HepG2 (cell line): ENCODE measurements around the gene HNF1B. TPM values are rescaled to one million over a fixed set of nuclear protein-coding genes. Genes with fewer than 3 reads are reported as not detected.

Source experiments
- BCL3 ChIP-seq: sonication (generic); formaldehyde crosslinking; IDR thresholded peaks from 2 replicates; pipeline ENCODE4 v1.5.1; 2020; ENCODE audit warnings: mild to moderate bottlenecking, missing genetic modification reagents, moderate library complexity
- ESRRA ChIP-seq: sonication (generic); formaldehyde crosslinking; IDR thresholded peaks from 2 replicates; pipeline ENCODE4 v1.5.1; 2020; ENCODE audit warnings: mild to moderate bottlenecking, low read depth, missing genetic modification reagents
- HES4 ChIP-seq: sonication (generic); formaldehyde crosslinking; IDR thresholded peaks from 2 replicates; pipeline ENCODE4 v1.9.0; 2021; ENCODE audit warnings: mild to moderate bottlenecking, missing genetic modification reagents, borderline replicate concordance
- ISL2 ChIP-seq: sonication (generic); formaldehyde crosslinking; IDR thresholded peaks from 2 replicates; pipeline ENCODE4 v1.5.0; 2020; ENCODE audit warnings: missing genetic modification reagents
- JARID2 ChIP-seq: sonication (generic); formaldehyde crosslinking; IDR thresholded peaks from 2 replicates; pipeline ENCODE4 v1.8.1; 2023; ENCODE audit warnings: missing genetic modification reagents, inconsistent platforms; ENCODE audit not compliant: insufficient replicate concordance
- JDP2 ChIP-seq: sonication (generic); formaldehyde crosslinking; IDR thresholded peaks from 2 replicates; pipeline ENCODE4 v1.8.1; 2022; ENCODE audit warnings: missing genetic modification reagents, borderline replicate concordance
- MTA1 ChIP-seq: sonication (generic); formaldehyde crosslinking; IDR thresholded peaks from 2 replicates; pipeline ENCODE4 v1.4.0; 2020; ENCODE audit warnings: missing genetic modification reagents, mild to moderate bottlenecking, borderline replicate concordance
- NR2C2 ChIP-seq: sonication (generic); formaldehyde crosslinking; IDR thresholded peaks from 2 replicates; pipeline ENCODE4 v1.4.0; 2020; ENCODE audit warnings: missing genetic modification reagents, mild to moderate bottlenecking, moderate library complexity, borderline replicate concordance
- PHF20 ChIP-seq: sonication (generic); formaldehyde crosslinking; IDR thresholded peaks from 2 replicates; pipeline ENCODE4 v1.5.0; 2020; ENCODE audit warnings: mild to moderate bottlenecking, missing genetic modification reagents
- SOX6 ChIP-seq, 2 experiments: fragments of 450-650 bp in 1 of 2; sonication (generic) in 1 of 2; formaldehyde crosslinking in 1 of 2; IDR thresholded peaks; 2 replicates each; pipeline versions ENCODE4 v1.4.0 to v1.6.1; 2017 to 2020; ENCODE audit warnings: antibody characterized with exemption in 1 of 2, mild to moderate bottlenecking in 1 of 2, missing genetic modification reagents in 1 of 2
- TCF7 ChIP-seq: sonication (generic); IDR thresholded peaks from 2 replicates; pipeline ENCODE4 v1.6.1; 2016; ENCODE audit warnings: antibody characterized with exemption, low read depth
- ZKSCAN5 ChIP-seq: sonication (generic); formaldehyde crosslinking; IDR thresholded peaks from 2 replicates; pipeline ENCODE4 v1.5.1; 2020; ENCODE audit warnings: mild to moderate bottlenecking, missing genetic modification reagents
- ZNF430 ChIP-seq: sonication (generic); formaldehyde crosslinking; IDR thresholded peaks from 2 replicates; pipeline ENCODE4 v1.9.0; 2021; ENCODE audit warnings: mild to moderate bottlenecking, missing genetic modification reagents
- ZNF713 ChIP-seq: sonication (generic); formaldehyde crosslinking; IDR thresholded peaks from 2 replicates; pipeline ENCODE4 v1.4.0; 2020; ENCODE audit warnings: mild to moderate bottlenecking, missing genetic modification reagents
- ZNF781 ChIP-seq: sonication (generic); formaldehyde crosslinking; IDR thresholded peaks from 2 replicates; pipeline ENCODE4 v1.5.1; 2020; ENCODE audit warnings: borderline replicate concordance, mild to moderate bottlenecking, missing genetic modification reagents; ENCODE audit errors: not compliant biosample characterization
- polyA plus RNA-seq, 8 experiments: library from polyadenylated mRNA; depleted of rRNA in 3 of 8; stranded (reverse) in 7 of 8; unstranded in 1 of 8; fragments of >200 nt; fragmentation: Illumina TruSeq in 4 of 8; extraction: Trizol in 4 of 8; gene quantifications; 2 replicates each; pipeline versions ENCODE4 v1.2.1 to v1.2.3, GENCODE V29; 2011 to 2016; ENCODE audit warnings: low read depth in 4 of 8, missing spikeins in 1 of 8, mixed read lengths in 1 of 8; ENCODE audit not compliant: insufficient read depth in 1 of 8
- total RNA-seq, 5 experiments: library from RNA; depleted of rRNA; stranded (reverse); fragments of >200 nt; fragmentation: Illumina TruSeq; extraction: Trizol; gene quantifications; 2 replicates each; pipeline ENCODE4 v1.2.3, GENCODE V29; 2016; ENCODE audit warnings: low read depth in 1 of 5
- TF ChIP-seq, protein P1 (sequence below): sonication (generic); formaldehyde crosslinking; IDR thresholded peaks from 2 replicates; pipeline ENCODE4 v1.4.0; 2020; ENCODE audit warnings: mild to moderate bottlenecking, missing genetic modification reagents, borderline replicate concordance
- TF ChIP-seq, protein P2 (sequence below): IDR thresholded peaks from 2 replicates; pipeline ENCODE4 v1.6.1; 2016; ENCODE audit warnings: low read depth, missing genetic modification reagents, missing compliant biosample characterization

Gene HNF1B
- total and polyA plus RNA-seq, 2 of the 13 experiments (the other 11 are each of a cell fraction or from before 2014, with no cell fraction given): 1.9 to 5.3 TPM

- TF ChIP-seq, protein P1, sequence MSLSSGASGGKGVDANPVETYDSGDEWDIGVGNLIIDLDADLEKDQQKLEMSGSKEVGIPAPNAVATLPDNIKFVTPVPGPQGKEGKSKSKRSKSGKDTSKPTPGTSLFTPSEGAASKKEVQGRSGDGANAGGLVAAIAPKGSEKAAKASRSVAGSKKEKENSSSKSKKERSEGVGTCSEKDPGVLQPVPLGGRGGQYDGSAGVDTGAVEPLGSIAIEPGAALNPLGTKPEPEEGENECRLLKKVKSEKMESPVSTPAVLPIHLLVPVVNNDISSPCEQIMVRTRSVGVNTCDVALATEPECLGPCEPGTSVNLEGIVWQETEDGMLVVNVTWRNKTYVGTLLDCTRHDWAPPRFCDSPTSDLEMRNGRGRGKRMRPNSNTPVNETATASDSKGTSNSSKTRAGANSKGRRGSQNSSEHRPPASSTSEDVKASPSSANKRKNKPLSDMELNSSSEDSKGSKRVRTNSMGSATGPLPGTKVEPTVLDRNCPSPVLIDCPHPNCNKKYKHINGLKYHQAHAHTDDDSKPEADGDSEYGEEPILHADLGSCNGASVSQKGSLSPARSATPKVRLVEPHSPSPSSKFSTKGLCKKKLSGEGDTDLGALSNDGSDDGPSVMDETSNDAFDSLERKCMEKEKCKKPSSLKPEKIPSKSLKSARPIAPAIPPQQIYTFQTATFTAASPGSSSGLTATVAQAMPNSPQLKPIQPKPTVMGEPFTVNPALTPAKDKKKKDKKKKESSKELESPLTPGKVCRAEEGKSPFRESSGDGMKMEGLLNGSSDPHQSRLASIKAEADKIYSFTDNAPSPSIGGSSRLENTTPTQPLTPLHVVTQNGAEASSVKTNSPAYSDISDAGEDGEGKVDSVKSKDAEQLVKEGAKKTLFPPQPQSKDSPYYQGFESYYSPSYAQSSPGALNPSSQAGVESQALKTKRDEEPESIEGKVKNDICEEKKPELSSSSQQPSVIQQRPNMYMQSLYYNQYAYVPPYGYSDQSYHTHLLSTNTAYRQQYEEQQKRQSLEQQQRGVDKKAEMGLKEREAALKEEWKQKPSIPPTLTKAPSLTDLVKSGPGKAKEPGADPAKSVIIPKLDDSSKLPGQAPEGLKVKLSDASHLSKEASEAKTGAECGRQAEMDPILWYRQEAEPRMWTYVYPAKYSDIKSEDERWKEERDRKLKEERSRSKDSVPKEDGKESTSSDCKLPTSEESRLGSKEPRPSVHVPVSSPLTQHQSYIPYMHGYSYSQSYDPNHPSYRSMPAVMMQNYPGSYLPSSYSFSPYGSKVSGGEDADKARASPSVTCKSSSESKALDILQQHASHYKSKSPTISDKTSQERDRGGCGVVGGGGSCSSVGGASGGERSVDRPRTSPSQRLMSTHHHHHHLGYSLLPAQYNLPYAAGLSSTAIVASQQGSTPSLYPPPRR (CRISPR knock-in tag): peak; percentile 45; the same call in 1 of the 2 replicates
- no peak for TF ChIP-seq SOX6 (IDR thresholded peaks at IDR 0.05)
- peak; percentile 30; the same call in 1 of the 2 replicates for TF ChIP-seq SOX6 (CRISPR knock-in tag; IDR thresholded peaks at IDR 0.05)
- TF ChIP-seq ZNF430 (CRISPR knock-in tag): 0 out of 2 replicates have a peak, but pooled peaks have one; percentile 26
- no peak for TF ChIP-seq BCL3 (CRISPR knock-in tag)
- TF ChIP-seq NR2C2: 0 out of 2 replicates have a peak, but pooled peaks have one; percentile 10
- no peak for TF ChIP-seq PHF20 (CRISPR knock-in tag)
- no peak for TF ChIP-seq JARID2
- no peak for TF ChIP-seq ZKSCAN5 (CRISPR knock-in tag)
- peak; percentile 86 for TF ChIP-seq ISL2 (CRISPR knock-in tag)
- peak; percentile 60 for TF ChIP-seq TCF7
- TF ChIP-seq ZNF713 (CRISPR knock-in tag): no peak
- TF ChIP-seq ESRRA: no peak
- TF ChIP-seq, protein P2, sequence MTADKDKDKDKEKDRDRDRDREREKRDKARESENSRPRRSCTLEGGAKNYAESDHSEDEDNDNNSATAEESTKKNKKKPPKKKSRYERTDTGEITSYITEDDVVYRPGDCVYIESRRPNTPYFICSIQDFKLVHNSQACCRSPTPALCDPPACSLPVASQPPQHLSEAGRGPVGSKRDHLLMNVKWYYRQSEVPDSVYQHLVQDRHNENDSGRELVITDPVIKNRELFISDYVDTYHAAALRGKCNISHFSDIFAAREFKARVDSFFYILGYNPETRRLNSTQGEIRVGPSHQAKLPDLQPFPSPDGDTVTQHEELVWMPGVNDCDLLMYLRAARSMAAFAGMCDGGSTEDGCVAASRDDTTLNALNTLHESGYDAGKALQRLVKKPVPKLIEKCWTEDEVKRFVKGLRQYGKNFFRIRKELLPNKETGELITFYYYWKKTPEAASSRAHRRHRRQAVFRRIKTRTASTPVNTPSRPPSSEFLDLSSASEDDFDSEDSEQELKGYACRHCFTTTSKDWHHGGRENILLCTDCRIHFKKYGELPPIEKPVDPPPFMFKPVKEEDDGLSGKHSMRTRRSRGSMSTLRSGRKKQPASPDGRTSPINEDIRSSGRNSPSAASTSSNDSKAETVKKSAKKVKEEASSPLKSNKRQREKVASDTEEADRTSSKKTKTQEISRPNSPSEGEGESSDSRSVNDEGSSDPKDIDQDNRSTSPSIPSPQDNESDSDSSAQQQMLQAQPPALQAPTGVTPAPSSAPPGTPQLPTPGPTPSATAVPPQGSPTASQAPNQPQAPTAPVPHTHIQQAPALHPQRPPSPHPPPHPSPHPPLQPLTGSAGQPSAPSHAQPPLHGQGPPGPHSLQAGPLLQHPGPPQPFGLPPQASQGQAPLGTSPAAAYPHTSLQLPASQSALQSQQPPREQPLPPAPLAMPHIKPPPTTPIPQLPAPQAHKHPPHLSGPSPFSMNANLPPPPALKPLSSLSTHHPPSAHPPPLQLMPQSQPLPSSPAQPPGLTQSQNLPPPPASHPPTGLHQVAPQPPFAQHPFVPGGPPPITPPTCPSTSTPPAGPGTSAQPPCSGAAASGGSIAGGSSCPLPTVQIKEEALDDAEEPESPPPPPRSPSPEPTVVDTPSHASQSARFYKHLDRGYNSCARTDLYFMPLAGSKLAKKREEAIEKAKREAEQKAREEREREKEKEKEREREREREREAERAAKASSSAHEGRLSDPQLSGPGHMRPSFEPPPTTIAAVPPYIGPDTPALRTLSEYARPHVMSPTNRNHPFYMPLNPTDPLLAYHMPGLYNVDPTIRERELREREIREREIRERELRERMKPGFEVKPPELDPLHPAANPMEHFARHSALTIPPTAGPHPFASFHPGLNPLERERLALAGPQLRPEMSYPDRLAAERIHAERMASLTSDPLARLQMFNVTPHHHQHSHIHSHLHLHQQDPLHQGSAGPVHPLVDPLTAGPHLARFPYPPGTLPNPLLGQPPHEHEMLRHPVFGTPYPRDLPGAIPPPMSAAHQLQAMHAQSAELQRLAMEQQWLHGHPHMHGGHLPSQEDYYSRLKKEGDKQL (CRISPR knock-in tag): peak; percentile 60; the same call in 1 of the 2 replicates
- no peak for TF ChIP-seq HES4
- TF ChIP-seq ZNF781: peak; percentile 45
- TF ChIP-seq MTA1 (CRISPR knock-in tag): peak; percentile 60; the same call in 1 of the 2 replicates
- TF ChIP-seq JDP2: no peak
These were observed 55.5 kb downstream of the HNF1B start (continued) for GRCh38 chr17:37689317-37689716.
